Spinal cord (tissue), 10 donors: ENCODE data around the gene PCP4L1. TPM values are rescaled to one million over a fixed set of nuclear protein-coding genes. Genes with fewer than 3 reads are reported as not detected.

Source experiments
- DNase-seq, 6 donors: peaks; one replicate each; pipeline versions ENCODE4 v3.0.0 to v3.0.0-alpha.2; 2013 to 2015; ENCODE audit warnings: low spot score in 6 of 6, low read depth in 4 of 6
- H3K27ac ChIP-seq: one replicate; pipeline ENCODE4 v1.5.1; 2013; ENCODE audit warnings: low read depth, low read length, control low read depth
- H3K27me3 ChIP-seq: one replicate; pipeline ENCODE4 v1.6.1; 2013; ENCODE audit warnings: low read length; ENCODE audit not compliant: control insufficient read depth, insufficient read depth
- H3K36me3 ChIP-seq: one replicate; pipeline ENCODE4 v1.6.1; 2013; ENCODE audit warnings: low read length; ENCODE audit not compliant: control insufficient read depth, insufficient read depth
- H3K4me1 ChIP-seq: one replicate; pipeline ENCODE4 v1.6.1; 2013; ENCODE audit warnings: low read length; ENCODE audit not compliant: control insufficient read depth, insufficient read depth
- H3K4me3 ChIP-seq: one replicate; pipeline ENCODE4 v1.5.1; 2013; ENCODE audit warnings: low read depth, low read length, control low read depth
- H3K9me3 ChIP-seq: one replicate; pipeline ENCODE4 v1.6.1; 2013; ENCODE audit warnings: low read length; ENCODE audit not compliant: control insufficient read depth, insufficient read depth
- WGBS: methylation state at CpG from one replicate; pipeline ENCODE4 v1.1.5; 2013; ENCODE audit warnings: missing lambda C conversion rate; ENCODE audit not compliant: insufficient coverage; 5-methylcytosine and 5-hydroxymethylcytosine counted together
- polyA plus RNA-seq, 2 donors: library from polyadenylated mRNA; unstranded; fragments of 120-200 nt; gene quantifications; one replicate each; pipeline ENCODE4 v1.2.1, GENCODE V29; 2013; ENCODE audit not compliant: insufficient read length in 2 of 2
- total RNA-seq, 2 donors: library from RNA; depleted of rRNA in 1 of 2; stranded (reverse); fragments of 120-200 nt in 1 of 2; fragments of >200 nt in 1 of 2; gene quantifications; one replicate each; pipeline versions ENCODE4 v1.2.3 to v1.2.4, GENCODE V29; 2013 to 2014
- donor health status: healthy.

Gene PCP4L1
- total and polyA plus RNA-seq, 4 donors = 18.6 to 113 (median 92.5) TPM

GRCh38 chr1:161333166-161333565, 74.6 kb downstream of the PCP4L1 start:
- no peaks in the 10 kb centered on the region for H3K27me3 ChIP-seq
- H3K27ac ChIP-seq = no peak overlapping the region
- no peak for DNase-seq
- H3K4me3 ChIP-seq = no peak overlapping the region
- peaks cover 44% of the 10 kb centered on the region for H3K36me3 ChIP-seq
- no peaks in the 10 kb centered on the region for H3K9me3 ChIP-seq
- WGBS = 96% methylated on average over 6 of the region's 9 CpGs
- H3K4me1 ChIP-seq = no peaks in the 10 kb centered on the region

Other genes starting within 250 kb of the PCP4L1 start
- gene F11R, start 237.6 kb upstream of the PCP4L1 start, total RNA-seq = 10 to 100 TPM in 1 of 2 donors, 1 to 10 TPM in 1; 9.5 to 23.7 TPM
- 10 to 100 TPM in 1 of 2 donors, 1 to 10 TPM in 1; 7.0 to 13.0 TPM for gene F11R, start 237.6 kb upstream of the PCP4L1 start, polyA plus RNA-seq
- 10 to 100 TPM; 12.1 to 25.5 TPM for gene TSTD1, start 219.8 kb upstream of the PCP4L1 start, total RNA-seq
- 10 to 100 TPM; 10.5 to 33.5 TPM for gene TSTD1, start 219.8 kb upstream of the PCP4L1 start, polyA plus RNA-seq
- 10 to 100 TPM; 67.1 to 81.6 TPM for gene USF1, start 212.8 kb upstream of the PCP4L1 start, total RNA-seq
- 10 to 100 TPM; 84.8 to 93.7 TPM for gene USF1, start 212.8 kb upstream of the PCP4L1 start, polyA plus RNA-seq
- 1 to 10 TPM; 2.1 to 4.2 TPM for gene ARHGAP30, start 188.9 kb upstream of the PCP4L1 start, total RNA-seq
- gene ARHGAP30, start 188.9 kb upstream of the PCP4L1 start, polyA plus RNA-seq = 1 to 10 TPM; 2.6 to 3.1 TPM
- under 1 TPM in 1 of 2 donors, not detected in 1; 0.06 TPM for gene NECTIN4, start 169.2 kb upstream of the PCP4L1 start, total RNA-seq
- gene NECTIN4, start 169.2 kb upstream of the PCP4L1 start, polyA plus RNA-seq = under 1 TPM in 1 of 2 donors, not detected in 1; 0.15 TPM
- 10 to 100 TPM; 10.0 to 21.8 TPM for gene KLHDC9, start 160.4 kb upstream of the PCP4L1 start, total RNA-seq
- gene KLHDC9, start 160.4 kb upstream of the PCP4L1 start, polyA plus RNA-seq = 10 to 100 TPM; 26.6 to 27.7 TPM
- 10 to 100 TPM; 30.3 to 42.8 TPM for gene PFDN2, start 140.7 kb upstream of the PCP4L1 start, total RNA-seq
- 100 to 1,000 TPM; 147 to 152 TPM for gene PFDN2, start 140.7 kb upstream of the PCP4L1 start, polyA plus RNA-seq
- 10 to 100 TPM; 22.4 to 48.4 TPM for gene NIT1, start 140.6 kb upstream of the PCP4L1 start, total RNA-seq
- 10 to 100 TPM; 48.6 to 53.7 TPM for gene NIT1, start 140.6 kb upstream of the PCP4L1 start, polyA plus RNA-seq
- 10 to 100 TPM; 16.3 to 20.2 TPM for gene DEDD, start 126.1 kb upstream of the PCP4L1 start, total RNA-seq
- gene DEDD, start 126.1 kb upstream of the PCP4L1 start, polyA plus RNA-seq = 10 to 100 TPM; 55.1 to 61.5 TPM
- gene UFC1, start 104.8 kb upstream of the PCP4L1 start, total RNA-seq = 100 to 1,000 TPM in 1 of 2 donors, 10 to 100 TPM in 1; 86.9 to 117 TPM
- 100 to 1,000 TPM; 165 TPM for gene UFC1, start 104.8 kb upstream of the PCP4L1 start, polyA plus RNA-seq
- 10 to 100 TPM; 11.0 to 17.2 TPM for gene USP21, start 99.2 kb upstream of the PCP4L1 start, total RNA-seq
- gene USP21, start 99.2 kb upstream of the PCP4L1 start, polyA plus RNA-seq = 10 to 100 TPM; 51.4 to 52.1 TPM
- gene PPOX, start 92.3 kb upstream of the PCP4L1 start, total RNA-seq = 10 to 100 TPM; 21.7 to 47.9 TPM
- 10 to 100 TPM; 53.0 to 69.6 TPM for gene PPOX, start 92.3 kb upstream of the PCP4L1 start, polyA plus RNA-seq
- gene B4GALT3, start 81.2 kb upstream of the PCP4L1 start, total RNA-seq = 10 to 100 TPM; 18.8 to 28.5 TPM
- 10 to 100 TPM; 48.4 to 52.5 TPM for gene B4GALT3, start 81.2 kb upstream of the PCP4L1 start, polyA plus RNA-seq
- gene ADAMTS4, start 59.7 kb upstream of the PCP4L1 start, total RNA-seq = 10 to 100 TPM; 17.5 to 30.4 TPM
- 10 to 100 TPM; 46.3 to 65.6 TPM for gene ADAMTS4, start 59.7 kb upstream of the PCP4L1 start, polyA plus RNA-seq
- gene NDUFS2, start 56.4 kb upstream of the PCP4L1 start, total RNA-seq = 100 to 1,000 TPM; 110 to 155 TPM
- gene NDUFS2, start 56.4 kb upstream of the PCP4L1 start, polyA plus RNA-seq = 100 to 1,000 TPM; 181 to 196 TPM
- gene FCER1G, start 43.5 kb upstream of the PCP4L1 start, total RNA-seq = 10 to 100 TPM; 14.9 to 18.5 TPM
- gene FCER1G, start 43.5 kb upstream of the PCP4L1 start, polyA plus RNA-seq = 10 to 100 TPM; 14.5 to 18.7 TPM
- gene APOA2, start 35.1 kb upstream of the PCP4L1 start, total RNA-seq = 1 to 10 TPM in 1 of 2 donors, not detected in 1; 5.4 TPM
- not detected for gene APOA2, start 35.1 kb upstream of the PCP4L1 start, polyA plus RNA-seq
- gene TOMM40L, start 32.7 kb upstream of the PCP4L1 start, total RNA-seq = 10 to 100 TPM; 14.4 to 15.5 TPM
- 10 to 100 TPM; 23.8 to 24.2 TPM for gene TOMM40L, start 32.7 kb upstream of the PCP4L1 start, polyA plus RNA-seq
- gene NR1I3, start 20.5 kb upstream of the PCP4L1 start, total RNA-seq = not detected
- gene NR1I3, start 20.5 kb upstream of the PCP4L1 start, polyA plus RNA-seq = 1 to 10 TPM; 4.2 to 5.9 TPM
- 1,000 to 10,000 TPM in 1 of 2 donors, 100 to 1,000 TPM in 1; 293 to 1,019 TPM for gene MPZ, start 51.2 kb downstream of the PCP4L1 start, total RNA-seq
- 100 to 1,000 TPM in 1 of 2 donors, 10 to 100 TPM in 1; 79.0 to 138 TPM for gene MPZ, start 51.2 kb downstream of the PCP4L1 start, polyA plus RNA-seq
- 10 to 100 TPM; 36.8 to 49.0 TPM for gene SDHC, start 55.6 kb downstream of the PCP4L1 start, total RNA-seq
- gene SDHC, start 55.6 kb downstream of the PCP4L1 start, polyA plus RNA-seq = 100 to 1,000 TPM; 173 to 174 TPM
- 10 to 100 TPM in 1 of 2 donors, 1 to 10 TPM in 1; 2.3 to 36.8 TPM for gene CFAP126, start 109.1 kb downstream of the PCP4L1 start, total RNA-seq
- gene CFAP126, start 109.1 kb downstream of the PCP4L1 start, polyA plus RNA-seq = 10 to 100 TPM; 20.3 to 39.3 TPM
- gene FCGR2A, start 246.7 kb downstream of the PCP4L1 start, total RNA-seq = 10 to 100 TPM; 11.7 to 53.8 TPM
- 1 to 10 TPM; 7.1 to 9.0 TPM for gene FCGR2A, start 246.7 kb downstream of the PCP4L1 start, polyA plus RNA-seq